Upper lobe of right lung (tissue), 1 donor: ENCODE results near the gene PAK4. TPM values are rescaled to one million over a fixed set of nuclear protein-coding genes. Genes with fewer than 3 reads are reported as not detected.
A peak's percentile ranks its signal among the peaks of the same experiment; 100 is the strongest.

ENCODE experiments used
- ATAC-seq: fragments of 200-7000 bp; cut with Tn5 transposase; one replicate; pipeline ENCODE4 v1.9.1; 2020; ENCODE audit warnings: mild to moderate bottlenecking, moderate library complexity
- DNase-seq: peaks from one replicate; pipeline ENCODE4 v3.0.0-alpha.2; 2020
- H3K27ac ChIP-seq: fragments of 200-600 bp; one replicate; pipeline ENCODE4 v1.8.0; 2022
- H3K27me3 ChIP-seq: fragments of 200-600 bp; one replicate; pipeline ENCODE4 v1.8.0; 2022; ENCODE audit warnings: mild to moderate bottlenecking
- H3K36me3 ChIP-seq: fragments of 200-600 bp; one replicate; pipeline ENCODE4 v1.8.0; 2022
- H3K4me1 ChIP-seq: fragments of 200-600 bp; one replicate; pipeline ENCODE4 v1.8.0; 2022
- H3K4me3 ChIP-seq: fragments of 200-600 bp; one replicate; pipeline ENCODE4 v1.8.0; 2022; ENCODE audit warnings: mild to moderate bottlenecking
- H3K9me3 ChIP-seq: fragments of 200-600 bp; one replicate; pipeline ENCODE4 v1.8.0; 2022
- CTCF ChIP-seq: fragments of 200-600 bp; IDR thresholded peaks from one replicate; pipeline ENCODE4 v1.8.0; 2022; ENCODE audit warnings: antibody characterized with exemption
- intact Hi-C: fragments of 100-400 bp; cut with DNase I; formaldehyde crosslinking; loops from one replicate; pipeline ENCODE4 v1.11.0; 2022
- total RNA-seq: library from RNA; stranded (reverse); fragmentation: NEBNext Ultra II Directional; extraction: Animal tissue kit (Norgen Biotek cat#: 25700); gene quantifications from one replicate; pipeline ENCODE4 v1.2.1, GENCODE V29; 2021
- donor health status: DM: no; HTN: yes; CAD: no; lungs with severe emphysema.

The PAK4 gene
- total RNA-seq, 1 donor from 2014 or later: 72.8 TPM

- ATAC-seq (no peak), DNase-seq (no peak)
- intact Hi-C loops: no loop called here
- H3K27ac ChIP-seq: no peak overlapping the region
- H3K27me3 ChIP-seq: no peaks in the 10 kb centered on the region
- H3K9me3 ChIP-seq: no peaks in the 10 kb centered on the region
- H3K36me3 ChIP-seq: no peaks in the 10 kb centered on the region
- H3K4me1 ChIP-seq: peaks cover 60% of the 10 kb centered on the region
- TF ChIP-seq CTCF: no peak
- no peak overlapping the region for H3K4me3 ChIP-seq
Measured at GRCh38 chr19:39135701-39136100, 10.1 kb downstream of the PAK4 start.

GRCh38 chr19:39136225-39136940, 10.8 kb downstream of the PAK4 start:
- Histone ChIP-seq H3K27ac (peak overlapping the region; percentile 55), H3K4me3 (peak overlapping the region; percentile 31)

GRCh38 chr19:39137131-39137530, 11.5 kb downstream of the PAK4 start:
- peaks cover 46% of the 10 kb centered on the region for H3K4me1 ChIP-seq
- intact Hi-C loops: no loop called here
- no peak for DNase-seq
- no peak for ATAC-seq
- H3K27ac ChIP-seq: peak overlapping the region; percentile 55
- no peaks in the 10 kb centered on the region for H3K9me3 ChIP-seq
- H3K4me3 ChIP-seq: peak overlapping the region; percentile 31
- no peaks in the 10 kb centered on the region for H3K27me3 ChIP-seq
- TF ChIP-seq CTCF: no peak
- H3K36me3 ChIP-seq: no peaks in the 10 kb centered on the region

More at GRCh38 chr19:39136225-39136940, 10.8 kb downstream of the PAK4 start:
- TF ChIP-seq CTCF: no peak
- intact Hi-C loops: no loop called here
- Histone ChIP-seq H3K4me1 (peaks cover 53% of the 10 kb centered on the region), H3K9me3 (no peaks in the 10 kb centered on the region), H3K36me3 (no peaks in the 10 kb centered on the region), H3K27me3 (no peaks in the 10 kb centered on the region)
- DNase-seq (no peak), ATAC-seq (peak; percentile 7)

GRCh38 chr19:39138221-39139211, 12.9 kb downstream of the PAK4 start:
- H3K4me1 ChIP-seq: peaks cover 34% of the 10 kb centered on the region

More at GRCh38 chr19:39138221-39139211, 12.9 kb downstream of the PAK4 start:
- peak overlapping the region; percentile 21 for H3K4me3 ChIP-seq
- DNase-seq: no peak
- TF ChIP-seq CTCF: no peak
- intact Hi-C loops: no loop called here
- no peaks in the 10 kb centered on the region for H3K27me3 ChIP-seq
- no peak for ATAC-seq
- H3K9me3 ChIP-seq: no peaks in the 10 kb centered on the region
- no peaks in the 10 kb centered on the region for H3K36me3 ChIP-seq
- H3K27ac ChIP-seq: peak overlapping the region; percentile 60
